RWPE2 (cell line): Measurements from ENCODE around the gene ZNF282.

Experiments
- ATAC-seq: fragments of 200-7000 bp; cut with Tn5 transposase; 3 replicates; pipeline ENCODE4 v1.9.1; 2021; ENCODE audit warnings: low read depth
- DNase-seq: peaks from one replicate; pipeline ENCODE4 v3.0.0-alpha.2; 2020; ENCODE audit warnings: low spot score
- H3K27ac ChIP-seq: fragments of 450-650 bp; 2 replicates; pipeline ENCODE4 v1.5.1; 2017; ENCODE audit warnings: mild to moderate bottlenecking; ENCODE audit not compliant: poor library complexity, severe bottlenecking
- H3K27me3 ChIP-seq: fragments of 250-450 bp; sonication (Bioruptor Pico); 2 replicates; pipeline ENCODE4 v1.5.1; 2021; ENCODE audit warnings: mild to moderate bottlenecking, moderate library complexity; ENCODE audit not compliant: insufficient read depth, poor library complexity, severe bottlenecking
- H3K36me3 ChIP-seq: fragments of 250-450 bp; sonication (Bioruptor Pico); 2 replicates; pipeline ENCODE4 v1.5.1; 2020; ENCODE audit warnings: low read depth, mild to moderate bottlenecking, moderate library complexity
- H3K4me1 ChIP-seq: fragments of 250-450 bp; sonication (Bioruptor Pico); 2 replicates; pipeline ENCODE4 v1.5.1; 2021; ENCODE audit warnings: mild to moderate bottlenecking, moderate library complexity; ENCODE audit not compliant: insufficient read depth, poor library complexity, severe bottlenecking
- H3K4me3 ChIP-seq: fragments of 250-450 bp; sonication (Bioruptor Pico); 2 replicates; pipeline ENCODE4 v1.5.1; 2021; ENCODE audit warnings: mild to moderate bottlenecking, moderate library complexity; ENCODE audit not compliant: severe bottlenecking
- H3K9me3 ChIP-seq: fragments of 250-450 bp; sonication (Bioruptor Pico); 2 replicates; pipeline ENCODE4 v1.5.1; 2021; ENCODE audit warnings: mild to moderate bottlenecking, moderate library complexity; ENCODE audit not compliant: severe bottlenecking
- TF ChIP-seq, protein P1 (sequence below): fragments of 450-650 bp; IDR thresholded peaks from one replicate; pipeline ENCODE4 v1.5.1; 2017; ENCODE audit warnings: mild to moderate bottlenecking, moderate library complexity; ENCODE audit not compliant: poor library complexity, severe bottlenecking

Gene ZNF282

DNA sequence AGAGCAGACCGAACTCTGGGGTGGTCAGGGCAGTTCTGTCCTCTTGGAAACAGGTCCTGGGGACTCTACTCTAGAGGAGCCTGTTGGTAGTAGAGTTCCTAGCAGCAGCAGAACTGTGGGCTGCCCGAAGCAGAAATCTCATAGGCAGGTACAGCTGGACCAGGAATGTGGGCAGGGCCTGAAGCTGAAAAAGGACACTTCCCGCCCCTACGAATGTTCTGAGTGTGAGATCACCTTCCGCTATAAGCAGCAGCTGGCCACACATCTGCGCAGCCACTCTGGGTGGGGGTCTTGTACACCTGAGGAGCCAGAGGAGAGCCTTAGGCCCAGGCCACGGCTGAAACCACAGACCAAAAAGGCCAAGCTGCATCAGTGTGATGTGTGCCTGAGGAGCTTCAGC, 58.3 kb downstream of the ZNF282 start:
- TF ChIP-seq, protein P1, sequence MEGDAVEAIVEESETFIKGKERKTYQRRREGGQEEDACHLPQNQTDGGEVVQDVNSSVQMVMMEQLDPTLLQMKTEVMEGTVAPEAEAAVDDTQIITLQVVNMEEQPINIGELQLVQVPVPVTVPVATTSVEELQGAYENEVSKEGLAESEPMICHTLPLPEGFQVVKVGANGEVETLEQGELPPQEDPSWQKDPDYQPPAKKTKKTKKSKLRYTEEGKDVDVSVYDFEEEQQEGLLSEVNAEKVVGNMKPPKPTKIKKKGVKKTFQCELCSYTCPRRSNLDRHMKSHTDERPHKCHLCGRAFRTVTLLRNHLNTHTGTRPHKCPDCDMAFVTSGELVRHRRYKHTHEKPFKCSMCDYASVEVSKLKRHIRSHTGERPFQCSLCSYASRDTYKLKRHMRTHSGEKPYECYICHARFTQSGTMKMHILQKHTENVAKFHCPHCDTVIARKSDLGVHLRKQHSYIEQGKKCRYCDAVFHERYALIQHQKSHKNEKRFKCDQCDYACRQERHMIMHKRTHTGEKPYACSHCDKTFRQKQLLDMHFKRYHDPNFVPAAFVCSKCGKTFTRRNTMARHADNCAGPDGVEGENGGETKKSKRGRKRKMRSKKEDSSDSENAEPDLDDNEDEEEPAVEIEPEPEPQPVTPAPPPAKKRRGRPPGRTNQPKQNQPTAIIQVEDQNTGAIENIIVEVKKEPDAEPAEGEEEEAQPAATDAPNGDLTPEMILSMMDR = no peak
- Histone ChIP-seq H3K4me1 (peaks cover 4% of the 10 kb centered on the region), H3K9me3 (no peaks in the 10 kb centered on the region), H3K36me3 (peaks cover 52% of the 10 kb centered on the region), H3K4me3 (no peak overlapping the region), H3K27ac (no peak overlapping the region), H3K27me3 (no peaks in the 10 kb centered on the region)
- DNase-seq = no peak
- ATAC-seq = no peak

GRCh38 chr7:149254181-149254858, 59.0 kb downstream of the ZNF282 start:
- ATAC-seq = no peak
- Histone ChIP-seq H3K4me3 (no peak overlapping the region), H3K4me1 (peaks cover 4% of the 10 kb centered on the region), H3K27ac (no peak overlapping the region), H3K27me3 (no peaks in the 10 kb centered on the region), H3K36me3 (peaks cover 52% of the 10 kb centered on the region), H3K9me3 (no peaks in the 10 kb centered on the region)
- TF ChIP-seq, protein P1 = no peak
- no peak for DNase-seq

DNA sequence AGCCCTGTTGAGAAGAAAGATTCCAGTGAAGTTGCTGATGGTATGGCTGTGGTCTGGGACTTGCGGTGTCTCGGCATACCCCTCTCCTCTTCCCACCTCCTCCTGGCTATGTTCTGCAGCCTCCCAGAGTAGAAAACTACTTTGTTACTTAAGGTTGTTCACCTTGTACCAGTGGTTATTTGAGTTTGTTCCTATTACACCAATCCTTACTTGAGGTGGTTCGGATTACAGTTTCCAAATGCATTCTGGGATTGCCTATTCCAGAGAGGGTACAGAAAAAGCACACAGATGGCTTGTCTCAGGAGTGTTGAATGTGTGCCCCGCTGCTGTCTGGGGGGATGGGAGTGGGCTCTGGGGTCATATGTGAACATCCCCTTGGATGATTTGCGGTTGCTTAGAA, 59.8 kb downstream of the ZNF282 start:
- H3K36me3 ChIP-seq = peaks cover 45% of the 10 kb centered on the region
- TF ChIP-seq, protein P1 = no peak
- ATAC-seq = no peak

GRCh38 chr7:149256568-149256967, 61.2 kb downstream of the ZNF282 start:
- peak overlapping the region; percentile 17 for H3K27ac ChIP-seq
- no peak for ATAC-seq
- no peak overlapping the region for H3K4me3 ChIP-seq
- peaks cover 4% of the 10 kb centered on the region for H3K4me1 ChIP-seq
- peaks cover 33% of the 10 kb centered on the region for H3K36me3 ChIP-seq
- H3K27me3 ChIP-seq = no peaks in the 10 kb centered on the region
- TF ChIP-seq, protein P1 = no peak
- no peak for DNase-seq
- no peaks in the 10 kb centered on the region for H3K9me3 ChIP-seq

More for the DNA sequence above, 59.8 kb downstream of the ZNF282 start:
- Histone ChIP-seq H3K27me3 (no peaks in the 10 kb centered on the region), H3K27ac (no peak overlapping the region), H3K4me1 (peaks cover 4% of the 10 kb centered on the region), H3K4me3 (no peak overlapping the region), H3K9me3 (no peaks in the 10 kb centered on the region)
- no peak for DNase-seq

DNA sequence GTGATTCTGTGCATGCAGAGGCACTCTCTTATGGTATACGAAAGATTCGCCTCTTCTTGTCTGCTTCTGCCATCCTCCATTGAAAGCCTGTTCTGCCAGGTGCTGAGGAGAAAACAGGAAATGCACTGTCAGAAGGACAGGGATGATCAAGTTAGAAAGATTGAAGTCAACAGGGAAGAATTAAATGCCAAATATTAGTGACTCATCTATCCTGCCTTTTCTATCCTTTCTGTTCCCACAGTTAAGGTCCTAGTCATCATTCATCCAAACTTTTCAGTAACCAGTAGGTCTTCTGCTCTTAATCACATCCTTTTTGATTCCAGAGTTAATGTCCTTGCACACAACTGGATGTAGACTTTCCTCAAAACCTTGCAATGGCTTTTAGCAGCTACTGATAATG, 61.8 kb downstream of the ZNF282 start:
- Histone ChIP-seq H3K4me3 (no peak overlapping the region), H3K9me3 (no peaks in the 10 kb centered on the region), H3K36me3 (peaks cover 27% of the 10 kb centered on the region), H3K27ac (peak overlapping the region; percentile 17), H3K27me3 (no peaks in the 10 kb centered on the region), H3K4me1 (peaks cover 4% of the 10 kb centered on the region)
- no peak for DNase-seq
- TF ChIP-seq, protein P1 = no peak
- peak; percentile 5; the same call in 1 of the 3 replicates for ATAC-seq
